Measurements from ENCODE around the gene C6orf62. TPM values are rescaled to one million over a fixed set of nuclear protein-coding genes. Genes with fewer than 3 reads are reported as not detected.
"Not testable (repeated sequence)": the region's sequence is repeated elsewhere in the genome, so short reads cannot be mapped to it uniquely, and the experiment has no call there.

C6orf62 gene
- total and polyA plus RNA-seq, 11 donors = 20.8 to 92.8 (median 40.7) TPM

- peaks cover 0 to 18% (median 3%) of the 10 kb centered on the region in 12 donors for H3K9me3 ChIP-seq
- H3K4me1 ChIP-seq = peaks cover 0 to 15% (median 10%) of the 10 kb centered on the region in 12 donors
- no peak for DNase-seq
- H3K27ac ChIP-seq = no peak overlapping the region
- intact Hi-C loops (cut with DNase I) = no loop called here
- no peak overlapping the region for H3K4me3 ChIP-seq
- no peak for ATAC-seq
- no peak for TF ChIP-seq CTCF (IDR thresholded peaks at IDR 0.05)
- no peak for TF ChIP-seq POLR2A (IDR thresholded peaks at IDR 0.05)
- WGBS, 4 donors = 77 to 83% (median 80%) methylated on average over 6 of the region's 6 CpGs
- no peaks in the 10 kb centered on the region for H3K27me3 ChIP-seq
- peaks cover 0 to 4% (median 0%) of the 10 kb centered on the region in 9 donors for H3K36me3 ChIP-seq
These were observed 46.3 kb downstream of the C6orf62 start for GRCh38 chr6:24672620-24673182.

GRCh38 chr6:24671077-24671476 lies 47.9 kb downstream of the C6orf62 start:
- Histone ChIP-seq H3K9me3 (peaks cover 0 to 18% (median 3%) of the 10 kb centered on the region in 12 donors), H3K4me1 (peaks cover 0 to 19% (median 12%) of the 10 kb centered on the region in 12 donors)
- H3K27me3 ChIP-seq; intact Hi-C loops (cut with DNase I); ATAC-seq; H3K36me3 ChIP-seq; DNase-seq; H3K4me3 ChIP-seq; H3K27ac ChIP-seq: not testable (repeated sequence)
- 88 to 98% (median 96%) methylated on average over 4 of the region's 4 CpGs for WGBS, 4 donors

GRCh38 chr6:24670492-24670891 lies 48.5 kb downstream of the C6orf62 start:
- intact Hi-C loops (cut with DNase I); DNase-seq; H3K4me3 ChIP-seq; H3K36me3 ChIP-seq; ATAC-seq; H3K27me3 ChIP-seq; H3K27ac ChIP-seq: not testable (repeated sequence)
- Histone ChIP-seq H3K9me3 (peaks cover 0 to 18% (median 3%) of the 10 kb centered on the region in 12 donors), H3K4me1 (peaks cover 0 to 25% (median 17%) of the 10 kb centered on the region in 12 donors)

DNA sequence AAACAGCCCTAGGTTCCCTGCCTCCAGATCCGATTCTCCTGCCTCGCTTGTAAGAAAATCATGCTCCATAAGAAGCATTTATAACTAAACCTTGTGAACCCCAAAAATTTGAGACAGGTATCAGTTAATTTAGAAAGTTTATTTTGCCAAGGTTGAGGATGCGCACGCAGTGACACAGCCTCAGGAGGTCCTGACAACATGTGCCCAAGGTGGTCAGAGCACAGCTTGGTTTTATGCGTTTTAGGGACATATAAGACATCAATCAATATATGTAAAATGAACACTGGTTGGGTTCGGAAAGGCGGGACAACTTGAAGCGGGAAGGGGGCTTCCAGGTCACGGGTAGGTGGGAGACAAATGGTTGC lies 50.0 kb downstream of the C6orf62 start:
- peaks cover 0 to 36% (median 26%) of the 10 kb centered on the region in 12 donors for H3K4me1 ChIP-seq
- WGBS, 4 donors = 92 to 98% (median 96%) methylated on average over 9 of the region's 9 CpGs
- H3K9me3 ChIP-seq = peaks cover 0 to 17% (median 3%) of the 10 kb centered on the region in 12 donors
- H3K4me3 ChIP-seq = peak overlapping the region in 1 of 12 donors; percentile 99
- no peak for DNase-seq
- TF ChIP-seq POLR2A (IDR thresholded peaks at IDR 0.05) (no peak), CTCF (IDR thresholded peaks at IDR 0.05) (no peak)
- intact Hi-C loops (cut with DNase I) = loop anchor here in 3 of 10 donors (5.0 kb wide), 1 partner anchor 48 kb away; the partner anchor contains the start of gene C6orf62 (in 3 of the 3)
- H3K27ac ChIP-seq = no peak overlapping the region
- no peaks in the 10 kb centered on the region for H3K27me3 ChIP-seq
- H3K36me3 ChIP-seq = peaks cover 0 to 10% (median 1%) of the 10 kb centered on the region in 9 donors
- ATAC-seq = no peak

- Histone ChIP-seq H3K4me3 (peak overlapping the region in 10 of 12 donors; percentile 76 to 99 (median 83)), H3K4me1 (peaks cover 0 to 40% (median 26%) of the 10 kb centered on the region in 12 donors), H3K27ac (peak overlapping the region in 4 of 12 donors; percentile 92 to 96 (median 96)), H3K36me3 (peaks cover 0 to 16% (median 8%) of the 10 kb centered on the region in 9 donors), H3K9me3 (peaks cover 0 to 12% (median under 1%) of the 10 kb centered on the region in 12 donors)
- WGBS, 4 donors = 96 to 98% (median 96%) methylated on average over 18 of the region's 18 CpGs
- not testable (repeated sequence) for H3K27me3 ChIP-seq, DNase-seq, ATAC-seq
- intact Hi-C loops (cut with DNase I) = loop anchor here in 3 of 10 donors (5.0 kb wide), 1 partner anchor 49 kb away; the partner anchor contains the start of gene C6orf62 (in 3 of the 3)
These were observed 50.6 kb downstream of the C6orf62 start for GRCh38 chr6:24668066-24668996.

Measured in heart left ventricle (tissue), 16 donors.